Measurements from ENCODE around the gene CASD1. TPM values are rescaled to one million over a fixed set of nuclear protein-coding genes. Genes with fewer than 3 reads are reported as not detected.

The CASD1 gene
- total and polyA plus RNA-seq, 7 donors: 9.2 to 20.1 (median 12.0) TPM

DNA sequence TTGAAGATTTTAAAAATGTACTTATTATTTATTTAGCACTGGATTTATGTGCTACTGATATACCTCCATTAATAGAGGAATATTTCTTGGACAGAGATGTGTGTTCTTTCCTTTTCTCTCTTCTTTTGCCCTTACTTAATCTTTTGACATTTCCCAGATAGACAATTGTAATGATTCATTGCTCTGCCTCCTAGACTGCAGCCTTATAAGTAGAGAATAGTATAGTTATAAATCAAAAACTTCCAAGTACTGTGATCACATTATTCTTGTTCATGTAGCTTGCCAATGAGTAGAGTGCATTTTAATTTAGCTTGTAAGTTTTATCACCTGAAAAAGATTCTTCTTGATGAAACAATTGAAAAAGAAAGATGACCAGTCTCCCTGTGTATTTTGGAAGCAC, 47.6 kb downstream of the CASD1 start:
- ATAC-seq: no peak
- Histone ChIP-seq H3K4me1 (no peaks in the 10 kb centered on the region), H3K36me3 (ENCODE audit: insufficient read depth in 1 of 2, low read depth in 1 of 2) (peaks cover 0 to 61% of the 10 kb centered on the region in 2 donors), H3K27me3 (ENCODE audit: insufficient read depth in 3 of 3, low read length in 2 of 3) (no peaks in the 10 kb centered on the region), H3K4me3 (no peak overlapping the region), H3K27ac (no peak overlapping the region), H3K9me3 (no peaks in the 10 kb centered on the region)
- intact Hi-C loops (cut with DNase I): no loop called here
- DNase-seq: no peak
- TF ChIP-seq, protein P1, sequence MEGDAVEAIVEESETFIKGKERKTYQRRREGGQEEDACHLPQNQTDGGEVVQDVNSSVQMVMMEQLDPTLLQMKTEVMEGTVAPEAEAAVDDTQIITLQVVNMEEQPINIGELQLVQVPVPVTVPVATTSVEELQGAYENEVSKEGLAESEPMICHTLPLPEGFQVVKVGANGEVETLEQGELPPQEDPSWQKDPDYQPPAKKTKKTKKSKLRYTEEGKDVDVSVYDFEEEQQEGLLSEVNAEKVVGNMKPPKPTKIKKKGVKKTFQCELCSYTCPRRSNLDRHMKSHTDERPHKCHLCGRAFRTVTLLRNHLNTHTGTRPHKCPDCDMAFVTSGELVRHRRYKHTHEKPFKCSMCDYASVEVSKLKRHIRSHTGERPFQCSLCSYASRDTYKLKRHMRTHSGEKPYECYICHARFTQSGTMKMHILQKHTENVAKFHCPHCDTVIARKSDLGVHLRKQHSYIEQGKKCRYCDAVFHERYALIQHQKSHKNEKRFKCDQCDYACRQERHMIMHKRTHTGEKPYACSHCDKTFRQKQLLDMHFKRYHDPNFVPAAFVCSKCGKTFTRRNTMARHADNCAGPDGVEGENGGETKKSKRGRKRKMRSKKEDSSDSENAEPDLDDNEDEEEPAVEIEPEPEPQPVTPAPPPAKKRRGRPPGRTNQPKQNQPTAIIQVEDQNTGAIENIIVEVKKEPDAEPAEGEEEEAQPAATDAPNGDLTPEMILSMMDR (IDR thresholded peaks at IDR 0.05): no peak

DNA sequence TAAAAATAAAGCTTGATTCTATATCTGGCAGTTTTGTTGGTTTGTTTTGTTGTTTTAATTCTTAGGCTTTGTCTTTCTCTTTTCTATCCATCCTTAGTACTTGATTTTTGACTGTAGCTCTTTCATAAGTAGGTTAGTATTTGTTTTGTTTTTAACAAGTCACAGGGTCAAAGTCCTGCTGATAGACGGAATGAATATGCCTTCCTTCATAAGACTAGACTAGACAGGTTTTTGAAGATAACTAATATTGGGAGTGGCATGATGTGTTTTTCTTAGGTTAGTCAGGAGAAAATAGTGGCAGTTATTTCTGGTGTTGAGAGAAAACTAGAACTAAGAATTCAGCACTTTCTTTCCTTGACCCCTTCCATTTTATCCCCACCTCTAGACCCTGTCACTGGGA, 50.4 kb downstream of the CASD1 start:
- no peak for DNase-seq
- Histone ChIP-seq H3K4me3 (no peak overlapping the region), H3K4me1 (no peaks in the 10 kb centered on the region), H3K9me3 (no peaks in the 10 kb centered on the region), H3K36me3 (ENCODE audit: insufficient read depth in 1 of 2, low read depth in 1 of 2) (peaks cover 0 to 33% of the 10 kb centered on the region in 2 donors), H3K27ac (no peak overlapping the region), H3K27me3 (ENCODE audit: insufficient read depth in 3 of 3, low read length in 2 of 3) (no peaks in the 10 kb centered on the region)
- ATAC-seq: no peak
- intact Hi-C loops (cut with DNase I): no loop called here
- 97 to 98% (median 98%) methylated on average over 1 of the region's 1 CpG for WGBS, 3 donors
- TF ChIP-seq, protein P1 (IDR thresholded peaks at IDR 0.05): no peak

DNA sequence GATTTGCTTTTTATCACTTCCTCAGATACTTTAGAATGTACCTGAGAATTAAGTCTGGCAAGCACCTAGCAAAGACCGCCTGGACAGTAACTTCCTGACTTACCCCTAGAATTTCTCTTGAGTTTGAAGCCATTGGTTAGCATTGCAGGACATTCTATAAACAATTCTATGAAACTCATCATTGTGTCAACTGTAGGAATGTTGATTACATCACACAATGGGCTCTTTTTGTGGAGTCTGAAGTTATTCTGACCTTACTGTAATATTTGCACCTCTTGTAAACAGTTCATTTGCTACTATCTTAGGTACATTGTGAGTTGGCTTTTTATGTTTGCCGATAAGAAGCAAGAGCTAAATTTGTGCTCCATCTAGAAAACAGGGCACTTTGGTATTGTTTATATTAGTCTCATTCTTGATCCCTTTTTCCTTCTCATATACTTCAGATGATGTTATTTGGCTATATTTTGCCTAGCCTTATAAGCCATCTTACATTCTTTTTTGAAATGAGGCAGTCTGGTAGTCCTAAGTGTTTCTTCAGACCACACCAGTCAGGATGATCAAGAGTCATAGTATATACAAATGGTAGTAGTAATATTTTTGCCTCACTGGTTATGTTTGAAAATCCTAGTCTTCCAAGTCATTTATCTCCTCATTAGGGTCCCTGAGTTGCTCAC, 52.4 kb downstream of the CASD1 start:
- no peaks in the 10 kb centered on the region for H3K4me1 ChIP-seq
- 94 to 98% (median 96%) methylated on average over 2 of the region's 2 CpGs for WGBS, 3 donors

DNA sequence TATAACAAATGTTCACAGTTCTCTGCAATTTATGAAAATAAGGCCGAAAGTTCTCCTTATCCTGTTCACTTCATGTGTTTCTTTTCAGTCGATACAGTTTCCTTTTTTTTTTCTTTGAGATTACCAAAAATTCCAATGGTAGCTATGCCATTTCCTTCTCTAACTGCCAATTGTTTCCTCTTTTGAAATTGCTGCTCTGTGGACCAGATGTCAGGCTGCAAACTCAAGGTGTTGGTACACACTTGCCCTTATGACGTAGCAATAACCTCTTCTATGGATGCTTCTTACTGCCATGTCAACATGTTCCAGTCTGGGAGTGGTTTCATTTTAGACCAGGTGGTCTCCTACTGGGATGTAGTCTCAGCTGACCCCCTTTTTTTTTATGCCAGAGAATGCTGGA, 52.9 kb downstream of the CASD1 start:
- no peaks in the 10 kb centered on the region for H3K9me3 ChIP-seq
- H3K36me3 ChIP-seq (ENCODE audit: insufficient read depth in 1 of 2, low read depth in 1 of 2): peaks cover 0 to 19% of the 10 kb centered on the region in 2 donors
- H3K4me3 ChIP-seq: no peak overlapping the region
- intact Hi-C loops (cut with DNase I): no loop called here
- H3K4me1 ChIP-seq: no peaks in the 10 kb centered on the region
- no peaks in the 10 kb centered on the region for H3K27me3 ChIP-seq (ENCODE audit: insufficient read depth in 3 of 3, low read length in 2 of 3)
- H3K27ac ChIP-seq: no peak overlapping the region
- DNase-seq (no peak), ATAC-seq (no peak)
- 70 to 80% (median 76%) methylated on average over 3 of the region's 3 CpGs for WGBS, 3 donors
- TF ChIP-seq, protein P1 (IDR thresholded peaks at IDR 0.05): no peak

More for the DNA sequence above, 52.4 kb downstream of the CASD1 start:
- Histone ChIP-seq H3K36me3 (ENCODE audit: insufficient read depth in 1 of 2, low read depth in 1 of 2) (peaks cover 0 to 19% of the 10 kb centered on the region in 2 donors), H3K9me3 (no peaks in the 10 kb centered on the region), H3K4me3 (no peak overlapping the region), H3K27me3 (ENCODE audit: insufficient read depth in 3 of 3, low read length in 2 of 3) (no peaks in the 10 kb centered on the region), H3K27ac (no peak overlapping the region)
- TF ChIP-seq, protein P1 (IDR thresholded peaks at IDR 0.05): no peak
- DNase-seq: no peak
- no peak for ATAC-seq
- intact Hi-C loops (cut with DNase I): no loop called here
